Activated naive CD4-positive, alpha-beta T cell treated with anti-CD3 and anti-CD28 coated beads, Interleukin-2, amount 50 U/mL, for 24 hours (primary cell): ENCODE data around the gene NAV2.

Experiments used
- H3K27ac Mint-ChIP-seq: one replicate; pipeline ENCODE4 v1.8.0; 2021; ENCODE audit warnings: mild to moderate bottlenecking, mixed read lengths
- H3K27me3 Mint-ChIP-seq: one replicate; pipeline ENCODE4 v1.8.0; 2021; ENCODE audit warnings: mixed read lengths
- H3K36me3 Mint-ChIP-seq: one replicate; pipeline ENCODE4 v1.8.0; 2021; ENCODE audit warnings: mixed read lengths
- H3K4me1 Mint-ChIP-seq: one replicate; pipeline ENCODE4 v1.8.0; 2021; ENCODE audit warnings: mixed read lengths
- H3K4me3 Mint-ChIP-seq: one replicate; pipeline ENCODE4 v1.8.0; 2021; ENCODE audit warnings: mild to moderate bottlenecking, mixed read lengths
- H3K9me3 Mint-ChIP-seq: one replicate; pipeline ENCODE4 v1.8.0; 2021; ENCODE audit warnings: mixed read lengths

Gene NAV2

DNA sequence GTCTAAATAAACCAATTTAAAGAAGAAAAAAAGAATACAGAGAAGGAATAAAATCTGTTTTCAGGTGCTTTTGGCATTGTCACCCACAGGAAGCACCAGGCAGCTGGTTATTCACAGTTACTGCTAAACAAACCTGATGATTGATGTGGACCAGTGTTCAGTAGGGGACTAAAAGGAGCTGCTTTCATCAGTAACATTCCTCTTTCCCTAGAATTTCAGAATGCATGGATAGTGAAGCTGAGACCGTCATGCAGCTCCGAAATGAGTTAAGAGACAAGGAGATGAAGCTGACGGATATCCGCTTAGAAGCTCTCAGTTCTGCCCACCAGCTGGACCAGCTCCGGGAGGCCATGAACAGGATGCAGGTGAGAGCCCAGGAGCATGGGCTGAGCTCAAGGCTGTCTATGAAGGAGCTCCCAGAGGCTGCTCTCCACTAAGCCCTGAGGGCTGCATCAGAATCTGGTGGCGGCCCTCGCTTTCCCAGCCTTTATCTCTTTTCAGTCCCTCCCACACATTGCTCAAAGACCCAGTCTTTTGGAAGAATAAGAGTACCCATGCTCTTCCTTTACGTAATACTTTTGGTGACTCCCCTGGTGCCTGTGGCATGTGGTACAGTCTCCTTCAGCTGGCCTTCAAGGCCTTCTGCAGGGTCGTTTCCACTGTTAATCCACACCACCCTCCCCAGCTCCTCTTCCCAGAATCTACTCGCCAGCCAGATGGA is 378.2 kb downstream of the NAV2 start:
- H3K36me3 Mint-ChIP-seq, result no peaks in the 10 kb centered on the region
- H3K27me3 Mint-ChIP-seq, result peaks cover 2% of the 10 kb centered on the region
- H3K27ac Mint-ChIP-seq, result no peak overlapping the region
- no peaks in the 10 kb centered on the region for H3K9me3 Mint-ChIP-seq
- H3K4me3 Mint-ChIP-seq, result no peak overlapping the region
- H3K4me1 Mint-ChIP-seq, result peaks cover 14% of the 10 kb centered on the region

GRCh38 chr11:20093775-20094174 is 381.1 kb downstream of the NAV2 start:
- Mint-ChIP-seq H3K27ac (no peak overlapping the region), H3K36me3 (no peaks in the 10 kb centered on the region), H3K4me3 (no peak overlapping the region), H3K9me3 (no peaks in the 10 kb centered on the region), H3K27me3 (peaks cover 1% of the 10 kb centered on the region), H3K4me1 (peaks cover 10% of the 10 kb centered on the region)

- Mint-ChIP-seq H3K27me3 (no peaks in the 10 kb centered on the region), H3K27ac (no peak overlapping the region), H3K36me3 (no peaks in the 10 kb centered on the region), H3K4me3 (no peak overlapping the region), H3K4me1 (no peaks in the 10 kb centered on the region), H3K9me3 (no peaks in the 10 kb centered on the region)
Observed at GRCh38 chr11:20095189-20095588, 382.6 kb downstream of the NAV2 start.

DNA sequence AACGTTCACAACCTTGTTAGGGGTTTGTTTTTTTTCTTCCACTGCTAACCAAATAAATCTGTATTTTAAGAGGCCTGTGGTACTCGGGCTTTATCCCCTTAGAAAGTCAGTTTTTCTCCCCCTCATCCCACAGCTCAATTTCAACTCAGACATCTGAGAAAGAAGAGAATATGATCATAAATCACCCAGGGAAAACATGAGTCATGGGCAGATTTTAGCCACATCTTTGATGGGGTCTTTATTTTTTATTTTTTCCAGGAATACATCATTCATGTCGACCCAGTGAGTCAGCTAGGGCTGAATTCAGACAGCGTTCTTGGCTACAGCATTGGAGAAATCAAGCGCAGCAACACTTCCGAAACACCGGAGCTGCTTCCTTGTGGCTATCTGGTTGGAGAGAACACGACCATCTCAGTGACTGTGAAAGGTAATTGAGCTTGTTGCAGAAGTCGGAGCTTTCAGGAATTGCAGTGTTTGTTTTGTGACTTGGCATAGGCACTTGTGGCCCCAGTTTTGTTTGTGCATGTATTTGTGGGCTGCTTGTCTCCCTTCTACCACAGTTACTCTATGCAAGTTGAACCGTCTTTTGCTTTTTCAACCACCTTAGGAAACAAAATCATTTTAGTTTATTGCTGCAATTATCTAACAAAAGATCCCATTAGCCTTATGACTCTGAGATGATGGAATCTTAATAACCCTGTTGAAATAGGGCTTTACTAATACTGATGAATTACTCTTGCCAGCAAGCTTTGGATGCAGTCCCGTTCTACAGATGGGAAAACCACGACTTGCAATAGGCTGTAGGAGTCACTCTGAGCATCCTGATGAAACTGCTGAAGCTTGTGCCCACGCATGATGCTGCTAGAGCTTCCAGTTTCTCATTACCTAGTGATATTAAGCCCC is 384.9 kb downstream of the NAV2 start:
- Mint-ChIP-seq H3K27ac (no peak overlapping the region), H3K4me1 (no peaks in the 10 kb centered on the region), H3K36me3 (no peaks in the 10 kb centered on the region), H3K27me3 (no peaks in the 10 kb centered on the region), H3K4me3 (no peak overlapping the region), H3K9me3 (no peaks in the 10 kb centered on the region)

DNA sequence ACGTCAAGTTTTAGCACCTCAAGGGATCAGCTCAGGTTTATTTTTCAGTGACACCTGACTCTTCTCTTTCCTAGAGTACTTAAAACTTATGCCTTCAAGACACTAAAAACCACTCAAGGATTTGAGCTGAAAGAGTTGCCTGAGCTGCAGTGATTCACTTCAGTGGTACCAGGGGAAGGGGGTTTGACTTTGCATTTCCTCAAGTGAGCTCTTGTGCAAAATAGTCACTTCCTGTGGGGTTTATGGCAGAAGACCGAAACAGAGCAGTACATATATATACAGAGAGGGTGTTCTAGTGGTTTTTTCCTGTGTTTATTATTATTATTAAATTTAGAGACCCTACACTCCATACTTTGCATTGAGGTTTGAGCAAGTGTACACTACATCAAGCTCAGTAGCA is 386.9 kb downstream of the NAV2 start:
- H3K27ac Mint-ChIP-seq, result no peak overlapping the region
- no peaks in the 10 kb centered on the region for H3K27me3 Mint-ChIP-seq
- no peak overlapping the region for H3K4me3 Mint-ChIP-seq
- H3K4me1 Mint-ChIP-seq, result no peaks in the 10 kb centered on the region
- no peaks in the 10 kb centered on the region for H3K9me3 Mint-ChIP-seq
- no peaks in the 10 kb centered on the region for H3K36me3 Mint-ChIP-seq

- H3K4me3 Mint-ChIP-seq, result no peak overlapping the region
- H3K9me3 Mint-ChIP-seq, result no peaks in the 10 kb centered on the region
- no peaks in the 10 kb centered on the region for H3K36me3 Mint-ChIP-seq
- H3K27ac Mint-ChIP-seq, result no peak overlapping the region
- no peaks in the 10 kb centered on the region for H3K27me3 Mint-ChIP-seq
- H3K4me1 Mint-ChIP-seq, result no peaks in the 10 kb centered on the region
Observed at GRCh38 chr11:20102397-20102796, 389.8 kb downstream of the NAV2 start.

DNA sequence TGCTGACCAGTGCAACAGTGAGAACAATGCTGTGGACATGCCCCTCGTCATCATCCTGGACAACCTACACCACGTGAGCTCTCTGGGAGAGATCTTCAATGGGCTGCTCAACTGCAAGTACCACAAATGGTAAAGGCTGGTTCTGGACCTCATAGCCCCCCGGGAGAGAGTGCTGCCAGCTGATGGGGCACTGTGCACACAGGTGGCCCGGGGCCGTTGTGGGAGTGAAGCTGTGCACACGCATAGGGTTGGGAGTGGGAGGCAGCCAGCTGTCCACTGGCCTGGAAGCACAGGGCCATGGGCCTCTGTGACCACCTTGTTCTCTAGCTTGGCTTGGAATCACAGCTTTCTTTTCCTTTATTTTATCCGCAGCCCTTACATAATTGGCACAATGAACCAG is 390.6 kb downstream of the NAV2 start:
- Mint-ChIP-seq H3K27me3 (no peaks in the 10 kb centered on the region), H3K27ac (no peak overlapping the region), H3K4me3 (no peak overlapping the region), H3K36me3 (no peaks in the 10 kb centered on the region), H3K4me1 (no peaks in the 10 kb centered on the region), H3K9me3 (no peaks in the 10 kb centered on the region)

DNA sequence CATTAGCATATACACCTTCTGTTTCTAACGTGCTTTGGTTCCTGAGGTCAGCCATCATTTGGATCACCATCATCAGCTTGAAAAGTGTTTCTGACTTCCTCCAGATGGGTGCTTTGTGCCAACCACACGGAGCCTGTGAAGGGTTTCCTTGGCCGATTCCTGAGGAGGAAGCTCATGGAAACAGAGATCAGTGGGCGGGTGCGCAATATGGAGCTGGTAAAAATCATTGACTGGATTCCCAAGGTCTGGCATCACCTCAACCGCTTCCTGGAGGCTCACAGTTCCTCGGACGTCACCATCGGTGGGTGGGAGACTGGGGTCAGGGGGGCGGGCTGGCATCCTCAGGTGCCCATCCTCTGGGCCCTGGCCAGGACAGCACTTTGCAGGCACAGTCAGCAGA is 392.8 kb downstream of the NAV2 start:
- Mint-ChIP-seq H3K4me1 (no peaks in the 10 kb centered on the region), H3K9me3 (no peaks in the 10 kb centered on the region), H3K4me3 (no peak overlapping the region), H3K27ac (no peak overlapping the region), H3K27me3 (no peaks in the 10 kb centered on the region), H3K36me3 (no peaks in the 10 kb centered on the region)

DNA sequence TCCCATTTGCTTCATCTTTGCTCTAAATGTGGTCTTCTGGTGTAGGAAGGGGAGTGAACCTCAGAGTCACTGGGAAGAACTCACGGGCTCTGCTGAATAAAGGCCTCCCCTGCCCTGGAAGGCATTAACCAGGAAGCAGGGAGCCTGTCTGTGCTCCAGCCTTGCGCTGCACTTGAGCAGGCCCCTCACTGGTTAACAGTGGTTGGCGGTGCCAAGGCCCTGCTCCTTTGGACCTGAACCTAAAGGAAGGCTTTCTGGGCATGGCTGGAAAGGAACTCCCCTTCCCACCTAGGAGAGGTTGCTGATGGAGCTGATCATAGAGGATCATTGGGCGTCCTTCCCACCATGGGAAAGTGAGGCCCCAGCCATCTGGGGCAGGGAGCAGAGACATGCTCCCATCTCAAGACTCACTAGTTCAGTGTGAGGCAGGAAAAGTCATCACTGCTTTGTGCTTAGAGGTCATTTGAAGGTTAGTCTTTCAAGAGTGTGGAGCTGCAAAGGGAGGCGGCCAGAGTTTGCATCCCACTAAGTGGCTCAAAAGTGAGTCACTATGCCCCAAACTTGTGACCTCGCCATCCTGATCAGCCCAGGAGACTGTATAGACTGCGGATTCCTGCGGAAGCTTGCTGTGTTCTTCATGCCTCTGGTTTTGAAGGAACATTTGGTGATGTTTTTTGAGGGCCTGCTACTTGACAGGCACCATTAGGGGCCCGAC is 397.3 kb downstream of the NAV2 start:
- no peak overlapping the region for H3K27ac Mint-ChIP-seq
- H3K27me3 Mint-ChIP-seq, result peaks cover 4% of the 10 kb centered on the region
- H3K36me3 Mint-ChIP-seq, result no peaks in the 10 kb centered on the region
- H3K9me3 Mint-ChIP-seq, result no peaks in the 10 kb centered on the region
- no peaks in the 10 kb centered on the region for H3K4me1 Mint-ChIP-seq
- H3K4me3 Mint-ChIP-seq, result no peak overlapping the region

DNA sequence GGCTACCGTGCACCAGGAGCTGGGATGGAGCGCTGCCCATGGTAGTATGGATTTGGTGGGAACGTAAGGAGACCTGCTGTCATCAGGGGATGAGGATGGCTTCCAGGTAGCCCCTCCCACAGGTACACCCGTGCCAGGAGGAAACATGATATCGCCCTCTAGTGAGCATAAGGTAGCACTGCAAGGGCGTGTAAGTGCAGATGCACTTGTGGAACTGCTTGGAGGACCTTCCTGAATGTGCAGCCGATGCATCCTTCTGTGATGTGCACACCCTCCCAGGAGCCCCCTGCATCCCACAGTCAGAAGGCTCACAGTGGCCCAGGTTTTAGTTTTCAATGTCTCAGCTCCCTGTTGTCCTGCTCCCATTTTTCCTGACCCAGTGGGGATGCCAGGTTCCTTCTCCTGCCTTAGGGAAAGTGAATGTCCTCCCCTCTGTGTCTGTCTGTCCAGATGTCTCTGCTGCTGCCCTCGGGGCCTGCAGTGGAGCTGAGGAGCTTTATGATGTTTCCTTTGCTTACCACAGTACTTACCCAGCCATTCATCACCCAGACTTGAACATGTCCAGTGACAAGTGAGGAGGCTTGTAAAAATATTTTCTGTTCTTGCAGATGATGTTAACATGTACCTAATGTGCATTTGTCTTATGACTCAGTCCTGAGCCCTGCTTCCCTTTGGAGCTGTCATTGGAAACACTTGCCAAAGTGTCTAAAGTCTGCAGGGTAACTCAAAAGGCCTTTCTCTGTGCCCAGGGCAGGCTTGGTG is 398.5 kb downstream of the NAV2 start:
- H3K27me3 Mint-ChIP-seq, result peaks cover 6% of the 10 kb centered on the region
- H3K4me1 Mint-ChIP-seq, result no peaks in the 10 kb centered on the region
- H3K9me3 Mint-ChIP-seq, result no peaks in the 10 kb centered on the region
- H3K4me3 Mint-ChIP-seq, result no peak overlapping the region
- H3K27ac Mint-ChIP-seq, result no peak overlapping the region
- no peaks in the 10 kb centered on the region for H3K36me3 Mint-ChIP-seq

- Mint-ChIP-seq H3K9me3 (no peaks in the 10 kb centered on the region), H3K4me1 (no peaks in the 10 kb centered on the region), H3K27ac (no peak overlapping the region), H3K36me3 (no peaks in the 10 kb centered on the region), H3K4me3 (no peak overlapping the region), H3K27me3 (peaks cover 6% of the 10 kb centered on the region)
Observed at GRCh38 chr11:20111871-20112270, 399.2 kb downstream of the NAV2 start.

- Mint-ChIP-seq H3K9me3 (no peaks in the 10 kb centered on the region), H3K36me3 (no peaks in the 10 kb centered on the region), H3K27me3 (peaks cover 6% of the 10 kb centered on the region), H3K27ac (no peak overlapping the region), H3K4me1 (no peaks in the 10 kb centered on the region), H3K4me3 (no peak overlapping the region)
Observed at GRCh38 chr11:20112291-20113148, 399.9 kb downstream of the NAV2 start.

DNA sequence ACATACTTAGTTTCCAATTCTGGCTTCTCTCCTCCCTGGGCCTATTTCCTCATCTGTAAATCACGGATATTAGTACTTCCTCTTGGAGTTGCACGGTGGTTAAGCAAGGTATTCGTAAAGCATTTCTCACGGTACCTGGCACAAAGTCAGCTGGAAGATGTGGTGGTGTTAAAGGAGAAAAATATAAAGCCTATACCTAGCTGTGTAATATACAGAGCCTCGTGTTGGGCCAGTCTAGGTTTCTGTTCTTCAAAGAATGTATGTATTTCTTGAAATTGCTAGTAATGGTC is 400.5 kb downstream of the NAV2 start:
- Mint-ChIP-seq H3K27ac (no peak overlapping the region), H3K9me3 (no peaks in the 10 kb centered on the region), H3K27me3 (peaks cover 6% of the 10 kb centered on the region), H3K4me3 (no peak overlapping the region), H3K36me3 (no peaks in the 10 kb centered on the region), H3K4me1 (no peaks in the 10 kb centered on the region)

DNA sequence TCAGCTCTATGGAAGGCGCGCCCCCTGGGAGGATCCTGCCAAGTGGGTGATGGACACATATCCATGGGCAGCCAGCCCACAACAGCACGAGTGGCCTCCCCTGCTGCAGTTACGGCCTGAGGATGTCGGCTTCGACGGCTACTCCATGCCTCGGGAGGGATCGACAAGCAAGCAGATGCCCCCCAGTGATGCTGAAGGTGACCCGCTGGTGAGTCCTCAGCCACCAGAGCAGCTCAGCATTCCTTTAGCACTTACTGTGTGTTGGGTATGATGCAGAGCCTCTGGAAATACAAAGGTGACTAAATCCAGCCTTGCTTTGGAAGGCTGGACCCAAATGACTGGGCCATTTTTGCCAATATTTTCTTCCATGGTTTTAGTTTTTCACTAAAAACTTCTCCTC is 402.0 kb downstream of the NAV2 start:
- H3K36me3 Mint-ChIP-seq, result no peaks in the 10 kb centered on the region
- H3K4me1 Mint-ChIP-seq, result no peaks in the 10 kb centered on the region
- no peaks in the 10 kb centered on the region for H3K9me3 Mint-ChIP-seq
- no peak overlapping the region for H3K4me3 Mint-ChIP-seq
- no peak overlapping the region for H3K27ac Mint-ChIP-seq
- H3K27me3 Mint-ChIP-seq, result peaks cover 9% of the 10 kb centered on the region

- Mint-ChIP-seq H3K9me3 (no peaks in the 10 kb centered on the region), H3K27me3 (peaks cover 8% of the 10 kb centered on the region), H3K4me1 (no peaks in the 10 kb centered on the region), H3K27ac (no peak overlapping the region), H3K36me3 (no peaks in the 10 kb centered on the region), H3K4me3 (no peak overlapping the region)
Observed at GRCh38 chr11:20116825-20117224, 404.2 kb downstream of the NAV2 start.
